H9 (cell line): ENCODE data around the gene TIGD2. TPM values are rescaled to one million over a fixed set of nuclear protein-coding genes. Genes with fewer than 3 reads are reported as not detected.

Experiments
- DNase-seq: peaks from one replicate; pipeline ENCODE4 v3.0.0-alpha.2; 2017
- H2AFZ ChIP-seq: one replicate; pipeline ENCODE4 v1.6.1; 2013; ENCODE audit warnings: mild to moderate bottlenecking, low read length, control low read depth, moderate library complexity
- H2AK5ac ChIP-seq: 2 replicates; pipeline ENCODE4 v1.6.1; 2013; ENCODE audit warnings: low read length, control low read depth, mixed read lengths; ENCODE audit not compliant: insufficient read length
- H2BK120ac ChIP-seq: one replicate; pipeline ENCODE4 v1.6.1; 2013; ENCODE audit warnings: low read depth, mild to moderate bottlenecking, low read length, control low read depth, inconsistent platforms; ENCODE audit not compliant: poor library complexity, severe bottlenecking
- H2BK12ac ChIP-seq: 2 replicates; pipeline ENCODE4 v1.6.1; 2013; ENCODE audit warnings: low read length, control low read depth, mixed read lengths, low read depth; ENCODE audit not compliant: insufficient read length
- H2BK15ac ChIP-seq: 2 replicates; pipeline ENCODE4 v1.6.1; 2013; ENCODE audit warnings: low read depth, low read length, control low read depth
- H2BK20ac ChIP-seq: one replicate; pipeline ENCODE4 v1.6.1; 2013; ENCODE audit warnings: low read depth, mild to moderate bottlenecking, low read length, control low read depth, inconsistent platforms; ENCODE audit not compliant: poor library complexity, severe bottlenecking
- H2BK5ac ChIP-seq: 2 replicates; pipeline ENCODE4 v1.6.1; 2013; ENCODE audit warnings: low read length, control low read depth, mixed read lengths; ENCODE audit not compliant: insufficient read length
- H3K14ac ChIP-seq: 2 replicates; pipeline ENCODE4 v1.6.1; 2013; ENCODE audit warnings: low read length, control low read depth; ENCODE audit not compliant: insufficient read depth
- H3K18ac ChIP-seq: 2 replicates; pipeline ENCODE4 v1.6.1; 2013; ENCODE audit warnings: low read depth, mild to moderate bottlenecking, mixed read lengths, low read length, control low read depth; ENCODE audit not compliant: insufficient read length
- H3K23ac ChIP-seq: 2 replicates; pipeline ENCODE4 v1.6.1; 2013; ENCODE audit warnings: low read length, control low read depth, mixed read lengths, low read depth; ENCODE audit not compliant: insufficient read length
- H3K23me2 ChIP-seq: 2 replicates; pipeline ENCODE4 v1.6.1; 2013; ENCODE audit warnings: low read depth, mild to moderate bottlenecking, mixed read lengths, low read length, control low read depth; ENCODE audit not compliant: insufficient read length, poor library complexity, severe bottlenecking
- H3K27ac ChIP-seq: 2 replicates; pipeline ENCODE4 v1.5.1; 2013; ENCODE audit warnings: low read length, control low read depth, mixed read lengths, low read depth; ENCODE audit not compliant: insufficient read length
- H3K27me3 ChIP-seq: 2 replicates; pipeline ENCODE4 v1.6.1; 2013; ENCODE audit warnings: low read length, control low read depth, inconsistent platforms; ENCODE audit not compliant: insufficient read depth
- H3K4ac ChIP-seq: 2 replicates; pipeline ENCODE4 v1.6.1; 2013; ENCODE audit warnings: low read depth, mild to moderate bottlenecking, control low read depth, inconsistent platforms, low read length, moderate library complexity
- H3K4me1 ChIP-seq: 2 replicates; pipeline ENCODE4 v1.6.1; 2013; ENCODE audit warnings: low read length, control low read depth, inconsistent platforms; ENCODE audit not compliant: insufficient read depth
- H3K4me2 ChIP-seq: 2 replicates; pipeline ENCODE4 v1.6.1; 2013; ENCODE audit warnings: low read length, control low read depth, mixed read lengths; ENCODE audit not compliant: insufficient read length, insufficient read depth
- H3K56ac ChIP-seq: 2 replicates; pipeline ENCODE4 v1.6.1; 2013; ENCODE audit warnings: low read depth, mild to moderate bottlenecking, mixed read lengths, low read length, control low read depth; ENCODE audit not compliant: insufficient read length
- H3K79me1 ChIP-seq: 2 replicates; pipeline ENCODE4 v1.6.1; 2013; ENCODE audit warnings: low read depth, mild to moderate bottlenecking, moderate library complexity, low read length, control low read depth, inconsistent platforms; ENCODE audit not compliant: insufficient read depth, poor library complexity, severe bottlenecking
- H3K79me2 ChIP-seq: 2 replicates; pipeline ENCODE4 v1.6.1; 2013; ENCODE audit warnings: low read length, control low read depth, inconsistent platforms; ENCODE audit not compliant: insufficient read depth
- H3K9ac ChIP-seq: 2 replicates; pipeline ENCODE4 v1.6.1; 2013; ENCODE audit warnings: low read length, control low read depth, mixed read lengths; ENCODE audit not compliant: insufficient read length; ENCODE audit errors: extremely low read depth
- H3K9me3 ChIP-seq: one replicate; pipeline ENCODE4 v1.6.1; 2013; ENCODE audit warnings: low read depth, low read length, inconsistent platforms; ENCODE audit not compliant: control insufficient read depth
- H3T11ph ChIP-seq: one replicate; pipeline ENCODE4 v1.6.1; 2013; ENCODE audit warnings: mild to moderate bottlenecking, low read length, control low read depth, inconsistent platforms
- H4K20me1 ChIP-seq: one replicate; pipeline ENCODE4 v1.6.1; 2013; ENCODE audit not compliant: control insufficient read depth, insufficient read length, insufficient read depth
- H4K5ac ChIP-seq: 2 replicates; pipeline ENCODE4 v1.6.1; 2013; ENCODE audit warnings: low read depth, mild to moderate bottlenecking, mixed read lengths, low read length, control low read depth; ENCODE audit not compliant: insufficient read length
- H4K8ac ChIP-seq: replicated peaks from 2 replicates; pipeline ENCODE4 v1.6.1; 2013; ENCODE audit warnings: low read length, control low read depth, mixed read lengths, low read depth; ENCODE audit not compliant: insufficient read length
- H4K91ac ChIP-seq: 2 replicates; pipeline ENCODE4 v1.6.1; 2013; ENCODE audit warnings: low read depth, mild to moderate bottlenecking, moderate library complexity, mixed read lengths, low read length, control low read depth; ENCODE audit not compliant: insufficient read length
- H3K27ac Mint-ChIP-seq, 3 experiments: 2 replicates in 2 of 3; 3 replicates in 1 of 3; pipeline ENCODE4 v1.8.0; 2020 to 2021; ENCODE audit warnings: mixed read lengths in 3 of 3, mild to moderate bottlenecking in 1 of 3, moderate library complexity in 1 of 3
- H3K27me3 Mint-ChIP-seq: 2 replicates; pipeline ENCODE4 v1.8.0; 2021; ENCODE audit warnings: low read depth, mild to moderate bottlenecking, moderate library complexity, mixed read lengths
- H3K36me3 Mint-ChIP-seq, 3 experiments: 2 replicates in 2 of 3; 3 replicates in 1 of 3; pipeline ENCODE4 v1.8.0; 2020 to 2021; ENCODE audit warnings: low read depth in 3 of 3, mixed read lengths in 3 of 3; ENCODE audit not compliant: insufficient read depth in 1 of 3
- H3K4me1 Mint-ChIP-seq, 2 experiments: 2 replicates each; pipeline ENCODE4 v1.8.0; 2020; ENCODE audit warnings: mixed read lengths in 2 of 2
- H3K4me3 Mint-ChIP-seq, 2 experiments: 2 replicates in 1 of 2; 3 replicates in 1 of 2; pipeline ENCODE4 v1.8.0; 2020 to 2021; ENCODE audit warnings: mild to moderate bottlenecking in 2 of 2, mixed read lengths in 2 of 2, moderate library complexity in 1 of 2
- H3K9me3 Mint-ChIP-seq, 2 experiments: 2 replicates in 1 of 2; 3 replicates in 1 of 2; pipeline ENCODE4 v1.8.0; 2020; ENCODE audit warnings: mild to moderate bottlenecking in 2 of 2, mixed read lengths in 2 of 2, moderate library complexity in 1 of 2
- WGBS: extraction: QIAGEN DNeasy Blood & Tissue Kit; methylation state at CpG from one replicate; pipeline ENCODE4 v1.1.7; 2013; ENCODE audit warnings: missing lambda C conversion rate, low lambda C conversion rate, mixed read lengths; ENCODE audit not compliant: insufficient read length; ENCODE audit errors: extremely low coverage; 5-methylcytosine and 5-hydroxymethylcytosine counted together
- total RNA-seq: library from RNA; stranded (reverse); gene quantifications from 2 replicates; pipeline ENCODE4 v1.2.1, GENCODE V29; 2021
- TF ChIP-seq, protein P1 (sequence below): fragments of 200-600 bp; sonication (generic); conservative IDR thresholded peaks from 3 replicates; pipeline ENCODE4 v1.8.0; 2021; ENCODE audit warnings: antibody characterized with exemption, mild to moderate bottlenecking

TIGD2 gene
- total RNA-seq, 1 experiment from 2014 or later = 10.4 TPM

DNA sequence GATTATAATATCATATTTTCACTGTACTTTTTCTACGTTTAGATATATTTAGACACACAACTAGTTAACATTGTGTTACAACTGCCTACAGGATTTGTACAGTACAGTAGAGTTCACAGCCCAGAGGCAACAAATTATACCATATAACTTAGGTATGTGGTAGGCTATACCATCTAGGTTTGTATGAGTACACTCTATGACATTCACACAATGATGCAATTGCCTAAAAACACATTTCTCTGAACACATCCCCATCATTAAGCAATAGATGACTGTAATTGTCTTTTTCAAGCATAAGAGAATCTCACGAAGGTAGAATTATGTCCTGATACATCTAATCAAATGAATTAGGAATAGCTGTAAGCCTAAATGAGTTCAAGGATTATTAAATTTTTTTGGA, 12.3 kb upstream of the TIGD2 start:
- no peak overlapping the region for H3K4me2 ChIP-seq
- no peaks in the 10 kb centered on the region for H4K20me1 ChIP-seq
- Mint-ChIP-seq H3K9me3 (peaks cover 0 to 6% of the 10 kb centered on the region in 2 experiments; a peak in 3 of 5 replicates), H3K36me3 (no peaks in the 10 kb centered on the region; a peak in 1 of 7 replicates), H3K4me3 (no peak overlapping the region), H3K4me1 (peaks cover 3% of the 10 kb centered on the region in 2 experiments), H3K27me3 (no peaks in the 10 kb centered on the region; the same call in none of the 2 replicates), H3K27ac (no peak overlapping the region)
- H3K79me1 ChIP-seq = no peaks in the 10 kb centered on the region
- no peak overlapping the region for H2BK15ac ChIP-seq
- TF ChIP-seq, protein P1, sequence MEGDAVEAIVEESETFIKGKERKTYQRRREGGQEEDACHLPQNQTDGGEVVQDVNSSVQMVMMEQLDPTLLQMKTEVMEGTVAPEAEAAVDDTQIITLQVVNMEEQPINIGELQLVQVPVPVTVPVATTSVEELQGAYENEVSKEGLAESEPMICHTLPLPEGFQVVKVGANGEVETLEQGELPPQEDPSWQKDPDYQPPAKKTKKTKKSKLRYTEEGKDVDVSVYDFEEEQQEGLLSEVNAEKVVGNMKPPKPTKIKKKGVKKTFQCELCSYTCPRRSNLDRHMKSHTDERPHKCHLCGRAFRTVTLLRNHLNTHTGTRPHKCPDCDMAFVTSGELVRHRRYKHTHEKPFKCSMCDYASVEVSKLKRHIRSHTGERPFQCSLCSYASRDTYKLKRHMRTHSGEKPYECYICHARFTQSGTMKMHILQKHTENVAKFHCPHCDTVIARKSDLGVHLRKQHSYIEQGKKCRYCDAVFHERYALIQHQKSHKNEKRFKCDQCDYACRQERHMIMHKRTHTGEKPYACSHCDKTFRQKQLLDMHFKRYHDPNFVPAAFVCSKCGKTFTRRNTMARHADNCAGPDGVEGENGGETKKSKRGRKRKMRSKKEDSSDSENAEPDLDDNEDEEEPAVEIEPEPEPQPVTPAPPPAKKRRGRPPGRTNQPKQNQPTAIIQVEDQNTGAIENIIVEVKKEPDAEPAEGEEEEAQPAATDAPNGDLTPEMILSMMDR = no peak
- no peaks in the 10 kb centered on the region for H3K9me3 ChIP-seq
- no peak overlapping the region for H3K14ac ChIP-seq
- no CpG with 5 or more reads among the region's 2 CpGs for WGBS
- no peak overlapping the region for H4K5ac ChIP-seq
- H3K18ac ChIP-seq = no peak overlapping the region
- H3K23ac ChIP-seq = no peak overlapping the region
- no peak overlapping the region for H3K56ac ChIP-seq
- H2AK5ac ChIP-seq = no peak overlapping the region
- no peak overlapping the region for H2BK120ac ChIP-seq
- H2BK20ac ChIP-seq = no peak overlapping the region
- no peaks in the 10 kb centered on the region for H3K79me2 ChIP-seq
- H4K8ac ChIP-seq = no peak overlapping the region
- H3K4ac ChIP-seq = no peak overlapping the region
- H2AFZ ChIP-seq = no peak overlapping the region
- no peak overlapping the region for H4K91ac ChIP-seq
- H3K4me1 ChIP-seq = no peaks in the 10 kb centered on the region
- no peak overlapping the region for H3K9ac ChIP-seq
- no peak for DNase-seq
- no peak overlapping the region for H2BK5ac ChIP-seq
- H3K23me2 ChIP-seq = no peaks in the 10 kb centered on the region
- no peak overlapping the region for H3K27ac ChIP-seq
- H3K27me3 ChIP-seq = no peaks in the 10 kb centered on the region
- H3T11ph ChIP-seq = no peak overlapping the region
- no peak overlapping the region for H2BK12ac ChIP-seq
